Measurements from ENCODE around the gene PHACTR3.

Gene PHACTR3

DNA sequence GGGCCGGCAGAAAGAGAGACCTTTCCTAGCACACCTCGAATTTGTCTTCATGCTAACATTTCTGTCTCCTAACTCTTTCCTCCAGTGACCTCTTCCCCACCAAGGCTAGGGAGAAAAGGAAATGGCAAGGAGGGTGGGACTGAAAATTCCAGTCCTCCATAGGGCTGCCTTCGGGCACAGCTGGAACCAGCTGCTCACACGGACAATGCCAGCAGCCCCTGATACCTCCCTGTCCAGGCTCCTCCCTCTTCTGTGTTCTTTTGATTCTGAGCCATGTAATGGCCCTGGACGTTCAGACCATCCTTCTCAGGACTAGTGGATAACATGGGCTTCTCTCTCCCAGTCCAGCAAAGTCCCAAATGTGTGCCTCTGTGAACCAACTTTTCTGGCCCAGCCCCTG, 29.1 kb upstream of the PHACTR3 start:
- no peak for DNase-seq

GRCh38 chr20:59575653-59576052, 28.7 kb upstream of the PHACTR3 start:
- no peak for DNase-seq

DNA sequence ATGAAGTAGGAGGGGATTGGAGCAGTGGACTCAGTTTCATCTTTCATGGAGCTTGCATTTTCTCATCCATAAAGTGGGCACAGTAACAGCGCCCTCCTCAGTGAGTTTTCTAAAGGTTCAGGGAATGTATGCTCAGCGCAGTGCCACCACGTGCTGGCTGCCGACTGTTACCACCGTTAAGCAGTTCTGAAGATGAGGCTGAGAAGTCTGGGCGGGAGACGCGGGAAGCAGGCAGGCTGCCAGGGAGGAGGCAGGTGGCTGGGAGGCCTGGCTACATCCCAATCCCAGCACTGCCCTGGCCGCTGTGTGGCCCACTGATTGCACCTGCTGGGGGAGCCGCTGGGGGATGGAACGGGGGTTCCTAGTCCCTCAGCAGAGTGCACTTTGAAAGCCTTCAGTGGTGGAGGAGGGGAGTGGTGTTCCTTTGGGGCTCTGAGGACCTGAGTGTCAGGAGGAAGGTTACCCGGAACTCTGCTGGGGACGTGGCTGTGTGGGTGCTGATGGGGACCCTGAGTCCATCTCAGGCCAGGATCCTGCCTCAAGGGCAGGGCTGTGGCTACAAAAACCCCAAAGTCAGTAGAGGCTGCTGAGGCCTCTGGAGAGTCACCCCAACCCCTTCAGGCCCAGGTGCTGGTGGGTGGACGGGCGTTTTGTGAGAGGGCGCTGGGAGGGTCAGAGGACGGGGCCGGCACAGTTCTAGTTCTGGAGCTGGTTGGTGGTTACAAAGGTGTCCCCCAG, 28.0 kb upstream of the PHACTR3 start:
- DNase-seq = no peak

- DNase-seq = no peak
These were observed 27.1 kb upstream of the PHACTR3 start for GRCh38 chr20:59577037-59577808.

GRCh38 chr20:59577809-59578435, 26.4 kb upstream of the PHACTR3 start:
- no peak for DNase-seq

- DNase-seq = no peak
These were observed 25.6 kb upstream of the PHACTR3 start for GRCh38 chr20:59578436-59579403.

DNA sequence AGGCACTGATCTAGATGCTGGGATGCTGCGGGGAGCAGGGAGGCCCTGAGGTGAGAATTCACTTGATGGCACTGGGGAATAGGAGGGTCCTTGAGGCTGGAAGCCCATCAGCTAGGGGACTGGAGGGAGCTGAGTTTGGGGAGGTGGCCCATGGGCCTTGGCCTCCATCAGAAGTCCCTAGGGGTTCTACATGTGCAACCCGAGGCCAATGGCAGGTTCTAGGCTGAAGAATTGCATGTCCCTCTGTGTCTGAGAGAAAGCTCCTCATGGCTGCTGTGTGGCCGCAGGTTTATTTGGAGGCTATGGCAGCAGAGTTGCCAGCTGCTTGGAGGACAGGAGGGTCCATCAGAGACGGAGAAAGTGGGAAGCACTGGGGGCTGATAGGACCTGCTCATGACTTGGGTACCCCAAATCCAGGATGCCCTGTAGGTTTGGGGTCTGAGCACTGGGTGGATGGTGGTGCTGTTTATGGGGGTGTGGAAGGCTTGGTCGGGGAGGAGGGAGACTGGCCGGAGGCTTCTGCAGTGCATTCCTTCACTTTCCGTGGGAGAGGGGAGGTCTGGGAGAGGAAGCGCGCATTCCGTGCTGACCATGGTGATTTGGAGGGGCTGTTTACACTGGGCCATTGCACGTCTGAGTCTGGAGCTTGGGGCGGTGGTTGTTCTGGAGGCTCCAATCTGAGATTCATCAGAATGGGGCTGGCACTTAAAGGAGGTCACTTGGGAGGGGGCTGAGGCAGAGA, 24.8 kb upstream of the PHACTR3 start:
- DNase-seq = no peak

DNA sequence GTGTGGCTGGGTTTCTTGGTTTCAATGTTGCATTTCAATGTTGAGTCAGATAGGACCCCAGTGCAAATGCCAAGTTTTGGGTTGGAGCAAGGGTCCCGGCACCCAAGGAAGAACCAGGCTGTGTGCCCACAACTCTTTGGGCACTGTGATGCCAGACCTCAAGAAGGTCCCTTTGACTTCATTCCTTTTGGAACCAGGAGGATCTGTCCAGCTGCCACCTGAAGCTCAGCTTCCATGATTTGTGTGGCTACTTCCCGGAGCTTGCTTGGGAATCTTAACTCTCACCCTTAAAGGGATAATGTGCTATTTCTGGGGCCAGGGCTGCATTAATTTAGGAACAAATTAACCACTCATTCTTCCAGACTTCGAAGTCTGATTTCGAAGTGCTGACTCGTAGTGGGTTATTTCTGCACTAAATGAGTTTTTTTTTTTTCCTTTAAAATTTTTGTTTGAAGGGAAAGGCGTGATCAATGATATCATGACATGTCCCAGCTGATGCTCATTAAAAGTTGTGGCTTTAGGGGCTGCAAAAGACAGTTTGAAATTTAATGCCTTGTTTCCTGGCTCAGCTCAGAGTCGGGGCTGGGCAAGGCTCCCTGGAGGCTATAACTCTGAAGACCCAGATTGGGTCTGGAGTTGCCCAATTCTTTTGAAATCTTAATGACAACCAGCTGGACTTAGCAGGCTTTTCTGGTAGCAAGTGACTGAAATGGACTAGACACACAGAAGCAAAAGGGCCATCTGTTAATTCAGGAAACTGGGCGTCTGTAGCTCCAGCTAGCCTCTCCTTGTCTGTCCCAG, 24.0 kb upstream of the PHACTR3 start:
- no peak for DNase-seq

GRCh38 chr20:59580991-59581401, 23.3 kb upstream of the PHACTR3 start:
- no peak for DNase-seq

- no peak for DNase-seq
These were observed 22.2 kb upstream of the PHACTR3 start for GRCh38 chr20:59581993-59582679.

- no peak for DNase-seq
These were observed 20.7 kb upstream of the PHACTR3 start for GRCh38 chr20:59583428-59584277.

DNA sequence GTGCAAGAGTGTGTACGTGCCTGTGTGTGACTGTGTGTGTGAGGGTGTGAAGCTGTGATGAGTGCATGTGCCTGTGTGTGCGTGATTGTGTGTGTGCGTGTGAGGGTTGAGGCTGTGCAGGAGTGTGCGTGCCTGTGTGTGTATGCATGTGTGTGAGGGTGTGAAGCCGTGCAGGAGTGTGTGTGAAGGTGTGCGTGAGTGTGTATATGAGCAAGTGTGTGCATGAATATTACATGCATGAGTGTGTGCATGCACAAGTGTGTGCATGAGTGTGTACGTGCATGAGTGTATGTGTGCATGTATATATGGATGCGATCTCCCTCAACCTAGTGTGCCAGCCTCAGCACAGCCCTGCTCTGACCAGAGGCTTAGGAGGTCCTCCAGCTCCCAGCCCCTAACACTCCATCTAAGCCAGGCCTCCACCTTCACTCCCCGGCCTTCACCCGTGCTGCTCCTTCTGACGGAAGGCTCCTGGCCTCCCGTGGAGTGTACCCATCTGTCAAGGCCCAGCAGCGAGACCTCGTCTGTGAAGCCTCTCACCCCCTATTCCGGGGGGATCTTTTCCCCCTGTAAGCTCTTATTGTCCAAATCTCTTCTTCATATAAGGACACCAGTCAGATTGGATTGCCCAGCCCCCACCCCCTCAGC, 19.9 kb upstream of the PHACTR3 start:
- no peak for DNase-seq

- DNase-seq = no peak
These were observed 18.5 kb upstream of the PHACTR3 start for GRCh38 chr20:59585714-59586409.

DNA sequence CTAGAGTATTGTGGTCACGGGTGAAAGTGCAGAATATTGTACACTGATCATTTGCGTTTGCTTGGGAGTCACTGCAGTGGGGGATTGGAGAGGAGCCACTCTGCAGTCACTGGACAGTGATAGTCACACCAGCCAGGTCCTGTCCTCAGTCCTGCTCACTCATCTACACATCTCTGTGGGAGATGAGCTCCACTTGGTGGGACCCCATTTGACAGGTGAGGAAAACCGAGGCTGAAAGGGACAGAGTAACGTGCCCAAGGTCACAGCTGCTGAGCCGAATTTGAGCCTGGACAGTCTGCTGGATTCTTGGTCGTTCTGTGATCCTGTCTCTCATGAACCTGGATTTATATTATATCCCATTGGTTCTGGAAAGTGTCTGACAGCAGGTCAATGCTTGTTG, 17.7 kb upstream of the PHACTR3 start:
- DNase-seq = no peak

DNA sequence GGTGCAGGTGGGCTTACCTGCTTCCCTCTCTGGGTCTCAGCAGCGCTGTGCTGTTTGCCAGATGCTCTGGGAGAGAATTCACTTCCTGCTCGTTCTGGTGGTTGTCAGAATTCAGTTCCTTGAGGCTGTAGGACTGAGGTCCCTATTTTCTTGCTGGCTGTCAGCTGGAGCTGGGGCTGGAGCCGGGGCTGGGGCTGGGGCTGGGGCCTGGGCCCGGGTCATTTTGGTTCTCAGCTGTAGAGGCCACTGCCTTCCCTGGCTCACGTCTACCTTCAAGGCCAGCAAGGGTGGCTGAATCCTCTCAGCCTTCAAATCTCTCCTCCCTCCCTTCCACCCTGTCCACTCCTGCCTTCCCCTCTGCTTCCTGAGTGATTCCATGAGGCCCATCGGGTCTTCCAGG, 16.8 kb upstream of the PHACTR3 start:
- DNase-seq = no peak

DNA sequence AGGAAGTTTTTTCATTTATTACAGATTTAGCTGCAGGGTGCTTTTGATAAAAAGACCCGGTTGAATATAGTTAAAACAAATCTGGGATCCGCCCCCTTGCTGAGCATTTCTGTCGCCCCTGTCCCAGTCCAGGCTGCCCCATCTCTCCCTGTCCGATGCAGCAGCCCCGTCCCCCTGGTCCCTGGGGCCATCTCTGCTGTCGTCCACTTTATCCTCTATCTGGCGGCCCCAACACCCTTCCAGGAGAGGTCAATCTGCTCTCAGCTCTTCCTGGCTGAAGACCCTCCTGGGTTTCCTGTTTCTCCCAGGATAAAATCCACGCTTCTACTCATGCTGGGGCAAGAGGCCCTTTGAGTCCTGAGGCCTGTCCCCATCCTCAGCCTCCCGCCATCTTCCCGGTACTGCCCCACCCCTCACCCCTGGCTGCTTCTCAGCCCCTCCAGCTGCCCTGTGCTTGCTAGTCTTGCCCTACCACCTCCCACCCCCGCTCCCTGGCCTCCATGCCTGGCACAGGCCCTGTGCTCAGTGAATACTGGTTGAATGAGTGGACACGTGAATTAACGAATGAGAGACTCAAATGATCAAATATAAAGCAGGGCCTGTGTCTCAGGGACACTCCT, 16.0 kb upstream of the PHACTR3 start:
- no peak for DNase-seq

DNA sequence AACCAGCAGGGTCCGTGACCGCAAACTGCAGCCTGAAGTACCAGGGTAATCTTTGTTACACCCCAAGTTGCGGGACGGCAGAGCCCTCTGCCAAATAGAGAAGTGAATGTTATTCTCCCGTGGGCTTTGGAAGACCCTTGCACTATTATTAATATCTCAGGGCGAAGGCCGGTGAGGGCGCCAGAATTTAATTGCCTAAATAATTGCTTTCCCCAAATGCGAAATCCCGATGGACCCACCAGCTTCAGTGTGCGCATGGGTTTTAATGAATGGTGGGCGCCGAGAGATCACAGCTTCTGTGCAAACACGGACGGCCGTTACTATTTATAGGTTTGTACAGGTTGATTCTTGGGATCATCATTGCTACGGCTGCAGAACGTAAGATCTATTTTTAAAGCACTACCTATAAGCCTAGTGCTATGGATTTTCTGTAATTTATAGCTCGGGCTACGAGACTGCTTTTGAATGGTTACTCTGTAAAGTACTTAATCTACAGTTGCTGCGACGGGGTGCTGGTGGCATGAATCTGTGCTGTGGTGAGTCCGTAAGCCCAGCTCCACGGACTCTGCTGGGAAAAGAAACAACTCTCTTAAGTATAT, 15.2 kb upstream of the PHACTR3 start:
- DNase-seq = no peak
